GM19463 (cell line): ENCODE results near the gene STAMBPL1.
"Not testable (repeated sequence)": the region's sequence is repeated elsewhere in the genome, so short reads cannot be mapped to it uniquely, and the experiment has no call there.

Experiments
- ATAC-seq: cut with Tn5 transposase; IDR thresholded peaks from one replicate; pipeline ENCODE4 v1.9.1; 2021; ENCODE audit warnings: mild to moderate bottlenecking, moderate library complexity; ENCODE audit not compliant: unreplicated experiment

The STAMBPL1 gene

GRCh38 chr10:88854684-88855083 lies 25.4 kb upstream of the STAMBPL1 start:
- ATAC-seq: no peak

GRCh38 chr10:88857831-88858230 lies 22.2 kb upstream of the STAMBPL1 start:
- ATAC-seq: no peak

GRCh38 chr10:88858491-88858890 lies 21.6 kb upstream of the STAMBPL1 start:
- no peak for ATAC-seq

GRCh38 chr10:88861036-88861435 lies 19.0 kb upstream of the STAMBPL1 start:
- no peak for ATAC-seq

GRCh38 chr10:88865281-88865876 lies 14.7 kb upstream of the STAMBPL1 start:
- ATAC-seq: no peak

- ATAC-seq: no peak
Measured at GRCh38 chr10:88866454-88866853, 13.6 kb upstream of the STAMBPL1 start.

GRCh38 chr10:88870089-88870488 lies 10.0 kb upstream of the STAMBPL1 start:
- ATAC-seq: no peak

GRCh38 chr10:88873757-88874156 lies 6.3 kb upstream of the STAMBPL1 start:
- no peak for ATAC-seq

- no peak for ATAC-seq
Measured at GRCh38 chr10:88874281-88874680, 5.8 kb upstream of the STAMBPL1 start.

- ATAC-seq: no peak
Measured at GRCh38 chr10:88875081-88875480, 5.0 kb upstream of the STAMBPL1 start.

GRCh38 chr10:88877298-88877697 lies 2.7 kb upstream of the STAMBPL1 start:
- ATAC-seq: no peak

GRCh38 chr10:88880282-88881076 lies 434 bp downstream of the STAMBPL1 start:
- ATAC-seq: peak; percentile 77

- no peak for ATAC-seq
Measured at GRCh38 chr10:88881320-88881719, 1.3 kb downstream of the STAMBPL1 start.

- ATAC-seq: no peak
Measured at GRCh38 chr10:88881922-88882645, 2.0 kb downstream of the STAMBPL1 start.

GRCh38 chr10:88882646-88883447 lies 2.8 kb downstream of the STAMBPL1 start:
- ATAC-seq: not testable (repeated sequence)

- ATAC-seq: no peak
Measured at GRCh38 chr10:88883448-88883809, 3.4 kb downstream of the STAMBPL1 start.

- ATAC-seq: peak; percentile 58
Measured at GRCh38 chr10:88886557-88886956, 6.5 kb downstream of the STAMBPL1 start.

- no peak for ATAC-seq
Measured at GRCh38 chr10:88888810-88889445, 8.9 kb downstream of the STAMBPL1 start.

GRCh38 chr10:88889559-88890337 lies 9.7 kb downstream of the STAMBPL1 start:
- ATAC-seq: peak; percentile 70
